ENCODE measurements around the gene TPST1.
"Not testable (repeated sequence)": the region's sequence is repeated elsewhere in the genome, so short reads cannot be mapped to it uniquely, and the experiment has no call there.

Gene TPST1

GRCh38 chr7:66189695-66190503 is 15.2 kb upstream of the TPST1 start:
- no peak for DNase-seq

GRCh38 chr7:66190504-66190857 is 14.7 kb upstream of the TPST1 start:
- no peak for DNase-seq

GRCh38 chr7:66193146-66193725 is 11.9 kb upstream of the TPST1 start:
- no peak for DNase-seq

- DNase-seq = no peak
Measured at GRCh38 chr7:66198469-66198868, 6.7 kb upstream of the TPST1 start.

GRCh38 chr7:66198956-66199355 is 6.2 kb upstream of the TPST1 start:
- no peak for DNase-seq

- DNase-seq = no peak
Measured at GRCh38 chr7:66202441-66202840, 2.7 kb upstream of the TPST1 start.

GRCh38 chr7:66205741-66206090 is 582 bp downstream of the TPST1 start:
- DNase-seq = no peak

- no peak for DNase-seq
Measured at GRCh38 chr7:66206119-66206933, 1.2 kb downstream of the TPST1 start.

- no peak for DNase-seq
Measured at GRCh38 chr7:66206934-66207240, 1.8 kb downstream of the TPST1 start.

GRCh38 chr7:66207540-66207939 is 2.4 kb downstream of the TPST1 start:
- no peak for DNase-seq

GRCh38 chr7:66211429-66211828 is 6.3 kb downstream of the TPST1 start:
- DNase-seq = no peak

- DNase-seq = no peak
Measured at GRCh38 chr7:66213637-66214036, 8.5 kb downstream of the TPST1 start.

- DNase-seq = no peak
Measured at GRCh38 chr7:66216687-66217086, 11.6 kb downstream of the TPST1 start.

- DNase-seq = no peak
Measured at GRCh38 chr7:66219805-66220204, 14.7 kb downstream of the TPST1 start.

- no peak for DNase-seq
Measured at GRCh38 chr7:66221442-66221841, 16.3 kb downstream of the TPST1 start.

GRCh38 chr7:66227808-66228207 is 22.7 kb downstream of the TPST1 start:
- DNase-seq = no peak

GRCh38 chr7:66231326-66232216 is 26.4 kb downstream of the TPST1 start:
- DNase-seq = not testable (repeated sequence)

GRCh38 chr7:66233638-66234037 is 28.5 kb downstream of the TPST1 start:
- DNase-seq = no peak

- no peak for DNase-seq
Measured at GRCh38 chr7:66236713-66237303, 31.7 kb downstream of the TPST1 start.

GRCh38 chr7:66237906-66238772 is 33.0 kb downstream of the TPST1 start:
- no peak for DNase-seq

- no peak for DNase-seq
Measured at GRCh38 chr7:66238773-66239466, 33.8 kb downstream of the TPST1 start.
